Nephron (organoid): ENCODE measurements around the gene UNC13A.

ENCODE experiments used
- H3K27ac Mint-ChIP-seq, 3 experiments: 2 replicates each; pipeline ENCODE4 v1.8.0; 2020; ENCODE audit warnings: mixed read lengths in 3 of 3, mild to moderate bottlenecking in 2 of 3, moderate library complexity in 1 of 3
- H3K27me3 Mint-ChIP-seq: 2 replicates; pipeline ENCODE4 v1.8.0; 2021; ENCODE audit warnings: low read depth, mild to moderate bottlenecking, moderate library complexity, mixed read lengths
- H3K36me3 Mint-ChIP-seq: 2 replicates; pipeline ENCODE4 v1.8.0; 2020; ENCODE audit warnings: low read depth, mixed read lengths
- H3K4me1 Mint-ChIP-seq: 2 replicates; pipeline ENCODE4 v1.8.0; 2020; ENCODE audit warnings: mixed read lengths
- H3K4me3 Mint-ChIP-seq, 3 experiments: 2 replicates each; pipeline ENCODE4 v1.8.0; 2020; ENCODE audit warnings: mild to moderate bottlenecking in 3 of 3, mixed read lengths in 3 of 3, moderate library complexity in 2 of 3
- H3K9me3 Mint-ChIP-seq: 2 replicates; pipeline ENCODE4 v1.8.0; 2020; ENCODE audit warnings: mixed read lengths
- TF ChIP-seq, protein P1 (sequence below), 3 experiments: fragments of 200-600 bp; sonication (generic); IDR thresholded peaks; one replicate each; pipeline ENCODE4 v1.5.0; 2021; ENCODE audit warnings: antibody characterized with exemption in 3 of 3; ENCODE audit not compliant: unreplicated experiment in 3 of 3

Gene UNC13A

DNA sequence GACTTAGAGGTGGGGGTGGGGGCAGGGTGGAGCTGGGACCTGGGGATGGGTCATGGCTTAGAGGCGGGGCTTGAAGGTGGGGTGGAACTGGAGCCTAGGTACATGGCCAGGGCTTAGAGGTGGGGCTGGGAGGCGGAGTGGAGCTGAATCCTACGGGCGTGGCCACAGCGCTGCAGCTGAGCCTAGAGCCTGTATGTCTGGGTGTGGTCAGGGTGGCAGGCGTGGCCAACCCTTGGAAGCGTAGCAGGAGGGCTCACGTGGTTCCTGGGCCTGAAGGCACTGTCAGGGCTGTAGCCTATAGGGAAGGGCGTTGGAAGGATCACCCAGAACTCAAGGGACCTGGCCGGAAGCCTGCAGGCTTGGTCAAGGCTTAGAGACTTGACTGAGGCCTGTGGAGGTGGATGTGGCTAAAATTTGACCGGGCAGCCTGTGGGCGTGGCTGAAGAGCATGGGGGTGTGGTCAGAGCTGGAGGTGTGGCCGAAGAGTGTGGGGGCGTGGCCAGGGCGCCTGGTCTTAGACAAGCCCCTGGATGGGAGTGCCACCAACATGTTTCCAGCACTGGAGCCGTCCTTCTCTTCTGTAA is 108.4 kb downstream of the UNC13A start:
- Mint-ChIP-seq H3K4me1 (no peaks in the 10 kb centered on the region), H3K36me3 (peaks cover 31% of the 10 kb centered on the region), H3K27ac (no peak overlapping the region), H3K27me3 (no peaks in the 10 kb centered on the region), H3K4me3 (no peak overlapping the region), H3K9me3 (no peaks in the 10 kb centered on the region)
- TF ChIP-seq, protein P1, sequence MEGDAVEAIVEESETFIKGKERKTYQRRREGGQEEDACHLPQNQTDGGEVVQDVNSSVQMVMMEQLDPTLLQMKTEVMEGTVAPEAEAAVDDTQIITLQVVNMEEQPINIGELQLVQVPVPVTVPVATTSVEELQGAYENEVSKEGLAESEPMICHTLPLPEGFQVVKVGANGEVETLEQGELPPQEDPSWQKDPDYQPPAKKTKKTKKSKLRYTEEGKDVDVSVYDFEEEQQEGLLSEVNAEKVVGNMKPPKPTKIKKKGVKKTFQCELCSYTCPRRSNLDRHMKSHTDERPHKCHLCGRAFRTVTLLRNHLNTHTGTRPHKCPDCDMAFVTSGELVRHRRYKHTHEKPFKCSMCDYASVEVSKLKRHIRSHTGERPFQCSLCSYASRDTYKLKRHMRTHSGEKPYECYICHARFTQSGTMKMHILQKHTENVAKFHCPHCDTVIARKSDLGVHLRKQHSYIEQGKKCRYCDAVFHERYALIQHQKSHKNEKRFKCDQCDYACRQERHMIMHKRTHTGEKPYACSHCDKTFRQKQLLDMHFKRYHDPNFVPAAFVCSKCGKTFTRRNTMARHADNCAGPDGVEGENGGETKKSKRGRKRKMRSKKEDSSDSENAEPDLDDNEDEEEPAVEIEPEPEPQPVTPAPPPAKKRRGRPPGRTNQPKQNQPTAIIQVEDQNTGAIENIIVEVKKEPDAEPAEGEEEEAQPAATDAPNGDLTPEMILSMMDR (IDR thresholded peaks at IDR 0.05; ENCODE audit: unreplicated experiment in 3 of 3): no peak

DNA sequence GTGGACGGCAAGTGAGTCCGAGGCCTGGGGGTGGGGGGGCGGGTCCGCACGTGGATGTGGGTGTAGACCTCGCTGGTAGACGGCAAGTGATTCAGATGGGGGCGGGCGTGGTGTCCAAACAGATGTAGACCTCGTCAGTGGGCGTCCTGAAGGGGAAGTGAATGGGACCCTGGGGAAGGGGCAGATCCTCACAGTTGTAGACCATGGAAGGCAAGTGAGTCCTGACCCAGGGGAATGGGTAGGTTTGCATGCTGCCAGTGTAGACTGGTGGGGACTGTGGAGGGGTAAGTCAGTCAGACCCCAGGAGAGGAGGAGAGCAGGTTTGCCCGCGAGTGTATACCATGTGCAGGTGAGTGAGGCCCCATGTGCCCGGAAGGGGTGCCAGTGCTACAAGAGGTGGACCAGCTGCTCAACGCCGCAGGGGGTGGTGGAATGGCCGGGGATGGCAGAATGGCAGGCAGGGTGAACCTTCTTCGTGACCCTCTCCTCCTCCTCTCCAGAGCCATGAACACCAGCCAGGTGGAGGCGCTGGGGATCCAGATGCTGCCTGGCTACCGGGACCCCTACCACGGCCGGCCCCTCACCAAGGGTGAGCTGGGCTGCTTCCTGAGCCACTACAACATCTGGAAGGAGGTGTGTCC is 110.6 kb downstream of the UNC13A start:
- no peaks in the 10 kb centered on the region for H3K4me1 Mint-ChIP-seq

DNA sequence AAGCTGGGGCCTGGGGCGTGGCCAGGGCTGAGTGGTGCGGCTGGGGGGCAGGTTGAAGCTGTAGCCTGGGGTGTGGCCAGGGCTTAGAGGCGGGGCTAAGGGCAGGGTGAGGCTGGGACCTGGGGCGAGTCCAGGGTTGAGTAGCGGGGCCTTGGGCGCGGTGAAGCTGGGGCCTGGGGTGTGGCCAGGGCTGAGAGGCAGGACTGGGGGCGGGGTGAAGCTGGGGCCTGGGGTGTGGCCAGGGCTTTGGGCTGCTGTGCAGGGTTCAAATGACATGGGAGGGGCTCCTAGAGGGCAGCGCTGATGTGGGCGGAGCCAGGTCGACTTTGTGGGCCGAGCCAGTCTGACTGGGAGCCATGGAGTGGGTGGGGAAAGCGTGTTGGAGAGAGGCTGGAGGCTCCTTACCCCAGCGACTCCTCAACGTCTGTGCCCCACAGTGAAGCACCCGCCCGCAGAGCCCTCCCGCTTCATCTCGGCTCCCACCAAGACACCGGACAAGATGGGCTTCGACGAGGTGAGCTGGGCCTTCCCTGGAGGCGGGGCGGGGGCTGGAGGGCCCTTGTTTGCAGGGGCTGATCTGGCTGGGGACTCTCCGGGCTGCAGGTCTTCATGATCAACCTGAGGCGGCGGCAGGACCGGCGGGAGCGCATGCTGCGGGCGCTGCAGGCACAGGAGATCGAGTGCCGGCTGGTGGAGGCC is 111.2 kb downstream of the UNC13A start:
- no peaks in the 10 kb centered on the region for H3K9me3 Mint-ChIP-seq
- peaks cover 36% of the 10 kb centered on the region for H3K36me3 Mint-ChIP-seq
- TF ChIP-seq, protein P1 (IDR thresholded peaks at IDR 0.05; ENCODE audit: unreplicated experiment in 3 of 3): no peak
- no peak overlapping the region for H3K27ac Mint-ChIP-seq
- H3K4me1 Mint-ChIP-seq: no peaks in the 10 kb centered on the region
- peak overlapping the region in 2 of 3 experiments; percentile 43 for H3K4me3 Mint-ChIP-seq
- no peaks in the 10 kb centered on the region for H3K27me3 Mint-ChIP-seq

More for the DNA sequence above, 110.6 kb downstream of the UNC13A start:
- H3K27ac Mint-ChIP-seq: no peak overlapping the region
- H3K9me3 Mint-ChIP-seq: no peaks in the 10 kb centered on the region
- no peak overlapping the region for H3K4me3 Mint-ChIP-seq
- no peaks in the 10 kb centered on the region for H3K27me3 Mint-ChIP-seq
- H3K36me3 Mint-ChIP-seq: peaks cover 34% of the 10 kb centered on the region
- TF ChIP-seq, protein P1 (IDR thresholded peaks at IDR 0.05; ENCODE audit: unreplicated experiment in 3 of 3): no peak

DNA sequence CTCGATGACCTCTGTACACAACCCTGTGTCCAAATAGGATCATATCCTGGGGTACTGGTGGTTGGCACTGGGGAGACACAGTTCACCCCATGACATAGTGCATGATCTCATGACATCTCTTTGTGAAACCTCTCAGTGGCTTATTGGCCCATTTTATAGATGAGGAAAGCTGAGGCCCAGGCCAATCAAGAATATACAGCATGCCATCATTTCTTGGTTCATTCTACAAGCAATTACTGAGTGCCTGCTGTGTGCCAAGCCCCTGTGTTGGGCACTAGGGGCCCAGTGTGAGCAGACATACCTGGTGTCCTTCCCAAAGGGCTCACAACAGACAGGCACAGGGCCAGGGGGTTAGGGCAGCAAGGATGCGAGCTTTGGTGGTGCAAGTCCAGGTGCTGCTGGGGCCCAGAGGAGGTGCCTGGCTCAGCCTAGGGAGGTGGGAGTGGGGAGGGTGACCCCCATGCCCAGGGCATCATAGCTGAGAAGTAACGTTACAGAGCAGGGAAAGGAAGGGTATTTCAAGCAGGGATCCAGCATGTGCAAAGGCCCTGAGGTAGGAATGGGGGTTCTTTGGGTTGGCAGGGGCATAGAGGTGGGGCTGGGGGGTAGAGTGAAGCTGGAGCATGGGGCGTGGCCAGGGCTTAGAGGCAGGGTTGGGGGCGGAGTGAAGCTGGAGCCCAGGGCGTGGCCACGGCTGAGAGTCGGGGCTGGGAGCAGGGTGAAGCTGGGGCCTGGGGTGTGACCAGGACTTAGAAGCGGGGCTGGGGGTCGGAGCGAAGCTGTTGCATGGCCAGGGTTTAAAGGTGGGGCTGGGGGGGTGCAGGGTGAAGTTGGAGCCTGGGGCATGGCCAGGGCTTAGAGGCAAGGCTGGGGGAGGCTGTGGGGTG is 112.0 kb downstream of the UNC13A start:
- no peaks in the 10 kb centered on the region for H3K27me3 Mint-ChIP-seq
- TF ChIP-seq, protein P1 (IDR thresholded peaks at IDR 0.05; ENCODE audit: unreplicated experiment in 3 of 3): no peak
- H3K27ac Mint-ChIP-seq: no peak overlapping the region
- H3K4me3 Mint-ChIP-seq: no peak overlapping the region
- no peaks in the 10 kb centered on the region for H3K4me1 Mint-ChIP-seq
- no peaks in the 10 kb centered on the region for H3K9me3 Mint-ChIP-seq
- peaks cover 38% of the 10 kb centered on the region for H3K36me3 Mint-ChIP-seq

DNA sequence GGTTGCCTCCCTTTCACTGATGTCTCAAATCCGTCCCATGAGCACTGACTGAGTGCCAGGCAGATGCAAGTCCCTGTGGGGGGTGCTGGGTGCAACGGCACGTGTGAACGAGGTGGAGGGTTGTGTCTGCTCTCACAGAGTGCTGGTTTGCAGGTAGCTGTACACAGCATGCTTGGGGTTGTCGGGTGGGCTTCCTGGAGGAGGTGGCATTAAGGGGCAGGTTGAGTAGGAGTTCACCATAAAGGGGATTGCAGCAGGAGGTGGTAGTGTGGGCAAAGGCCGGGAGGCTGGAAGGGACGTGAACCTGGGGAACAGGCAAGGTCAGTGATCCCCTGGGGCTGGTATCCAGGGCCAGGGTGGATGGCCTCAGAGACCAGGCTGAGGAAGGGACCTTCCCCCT is 115.5 kb downstream of the UNC13A start:
- Mint-ChIP-seq H3K4me1 (no peaks in the 10 kb centered on the region), H3K27me3 (no peaks in the 10 kb centered on the region), H3K27ac (no peak overlapping the region), H3K9me3 (no peaks in the 10 kb centered on the region), H3K36me3 (peaks cover 35% of the 10 kb centered on the region), H3K4me3 (no peak overlapping the region)
- TF ChIP-seq, protein P1 (IDR thresholded peaks at IDR 0.05; ENCODE audit: unreplicated experiment in 3 of 3): no peak
